Middle frontal gyrus (tissue), 1 donor: ENCODE results near the gene TMEM52.
"Not testable (repeated sequence)": the region's sequence is repeated elsewhere in the genome, so short reads cannot be mapped to it uniquely, and the experiment has no call there.

Experiments used
- DNase-seq: peaks from one replicate; pipeline ENCODE4 v3.0.0-alpha.2; 2015; ENCODE audit warnings: low spot score; ENCODE audit errors: extremely low spot score

Gene TMEM52

GRCh38 chr1:1946540-1946939 is 27.5 kb upstream of the TMEM52 start:
- no peak for DNase-seq

GRCh38 chr1:1945782-1946393 is 26.8 kb upstream of the TMEM52 start:
- DNase-seq: no peak

- no peak for DNase-seq
Measured at GRCh38 chr1:1943834-1944570, 24.9 kb upstream of the TMEM52 start.

GRCh38 chr1:1942753-1943656 is 23.9 kb upstream of the TMEM52 start:
- DNase-seq: no peak

GRCh38 chr1:1941868-1942752 is 23.0 kb upstream of the TMEM52 start:
- no peak for DNase-seq

GRCh38 chr1:1941211-1941841 is 22.2 kb upstream of the TMEM52 start:
- no peak for DNase-seq

GRCh38 chr1:1940123-1940425 is 21.0 kb upstream of the TMEM52 start:
- no peak for DNase-seq

- DNase-seq: no peak
Measured at GRCh38 chr1:1939296-1940122, 20.4 kb upstream of the TMEM52 start.

GRCh38 chr1:1938613-1939295 is 19.7 kb upstream of the TMEM52 start:
- DNase-seq: no peak

- no peak for DNase-seq
Measured at GRCh38 chr1:1938276-1938573, 19.1 kb upstream of the TMEM52 start.

GRCh38 chr1:1937549-1938275 is 18.6 kb upstream of the TMEM52 start:
- no peak for DNase-seq

- no peak for DNase-seq
Measured at GRCh38 chr1:1937061-1937460, 18.0 kb upstream of the TMEM52 start.

GRCh38 chr1:1934848-1935247 is 15.8 kb upstream of the TMEM52 start:
- DNase-seq: not testable (repeated sequence)

- DNase-seq: no peak
Measured at GRCh38 chr1:1929639-1930545, 10.8 kb upstream of the TMEM52 start.

GRCh38 chr1:1929102-1929638 is 10.1 kb upstream of the TMEM52 start:
- DNase-seq: no peak

- no peak for DNase-seq
Measured at GRCh38 chr1:1928231-1929101, 9.4 kb upstream of the TMEM52 start.

GRCh38 chr1:1927751-1928150 is 8.7 kb upstream of the TMEM52 start:
- no peak for DNase-seq
